Naive thymus-derived CD4-positive, alpha-beta T cell (primary cell): ENCODE results near the gene DRICH1. TPM values are rescaled to one million over a fixed set of nuclear protein-coding genes. Genes with fewer than 3 reads are reported as not detected.
"Not testable (repeated sequence)": the region's sequence is repeated elsewhere in the genome, so short reads cannot be mapped to it uniquely, and the experiment has no call there.

Experiments used
- ATAC-seq: fragments of 150-1000 bp; cut with Tn5 transposase; 2 replicates; pipeline ENCODE4 v1.10.0; 2021; ENCODE audit warnings: mild to moderate bottlenecking, moderate library complexity
- CTCF ChIA-PET: fragments of 350-600 bp; sonication (Branson Sonifier 250); formaldehyde crosslinking; loops from one replicate; lab custom pipeline; 2021; ENCODE audit warnings: antibody characterized with exemption; lab: Charles Lee
- POLR2A ChIA-PET: fragments of 350-600 bp; sonication (Branson Sonifier 250); formaldehyde crosslinking; loops from one replicate; lab custom pipeline; 2021; ENCODE audit warnings: antibody characterized with exemption, inconsistent platforms; lab: Charles Lee
- DNase-seq, 9 donors: peaks; one replicate each; pipeline versions ENCODE4 v3.0.0 to v3.0.0-alpha.2; 2020 to 2022; ENCODE audit warnings: mixed read lengths in 1 of 9
- H3K27ac ChIP-seq: one replicate; pipeline ENCODE4 v1.7.0; 2013; ENCODE audit warnings: mild to moderate bottlenecking, low read depth, low read length, moderate library complexity
- H3K27me3 ChIP-seq, 2 donors: one replicate each; pipeline ENCODE4 v1.7.0; 2013; ENCODE audit warnings: low read length in 2 of 2, mild to moderate bottlenecking in 2 of 2, moderate library complexity in 2 of 2; ENCODE audit not compliant: control insufficient read depth in 2 of 2, insufficient read depth in 2 of 2
- H3K36me3 ChIP-seq, 3 experiments: 1 replicate in 2 of 3; 2 replicates in 1 of 3; pipeline ENCODE4 v1.7.0; 2013; ENCODE audit warnings: low read length in 3 of 3, mild to moderate bottlenecking in 3 of 3, moderate library complexity in 1 of 3; ENCODE audit not compliant: insufficient read depth in 3 of 3, control insufficient read depth in 2 of 3
- H3K4me1 ChIP-seq, 2 donors: one replicate each; pipeline ENCODE4 v1.7.0; 2013; ENCODE audit warnings: low read length in 2 of 2, mild to moderate bottlenecking in 2 of 2, moderate library complexity in 1 of 2; ENCODE audit not compliant: control insufficient read depth in 2 of 2, insufficient read depth in 2 of 2
- H3K4me3 ChIP-seq: 2 replicates; pipeline ENCODE4 v1.7.0; 2013; ENCODE audit warnings: mild to moderate bottlenecking, low read length
- H3K9me3 ChIP-seq, 3 experiments: 1 replicate in 2 of 3; 2 replicates in 1 of 3; pipeline ENCODE4 v1.7.0; 2013; ENCODE audit warnings: low read length in 3 of 3; ENCODE audit not compliant: control insufficient read depth in 2 of 3
- H3K27ac Mint-ChIP-seq, 9 donors: one replicate each; pipeline ENCODE4 v1.8.0; 2020 to 2022; ENCODE audit warnings: mixed read lengths in 9 of 9, mild to moderate bottlenecking in 8 of 9, moderate library complexity in 5 of 9, inconsistent platforms in 2 of 9
- H3K27me3 Mint-ChIP-seq, 5 donors: one replicate each; pipeline ENCODE4 v1.8.0; 2021 to 2022; ENCODE audit warnings: mixed read lengths in 5 of 5, mild to moderate bottlenecking in 1 of 5
- H3K36me3 Mint-ChIP-seq, 5 donors: one replicate each; pipeline ENCODE4 v1.8.0; 2020 to 2022; ENCODE audit warnings: mixed read lengths in 5 of 5, mild to moderate bottlenecking in 3 of 5, inconsistent platforms in 1 of 5
- H3K4me1 Mint-ChIP-seq, 7 donors: one replicate each; pipeline ENCODE4 v1.8.0; 2020 to 2022; ENCODE audit warnings: mixed read lengths in 7 of 7, mild to moderate bottlenecking in 3 of 7, inconsistent platforms in 1 of 7
- H3K4me3 Mint-ChIP-seq, 10 donors: one replicate each; pipeline ENCODE4 v1.8.0; 2020 to 2022; ENCODE audit warnings: mild to moderate bottlenecking in 10 of 10, mixed read lengths in 10 of 10, moderate library complexity in 6 of 10, inconsistent platforms in 2 of 10
- H3K9me3 Mint-ChIP-seq, 11 donors: one replicate each; pipeline ENCODE4 v1.8.0; 2020 to 2022; ENCODE audit warnings: mixed read lengths in 11 of 11, mild to moderate bottlenecking in 4 of 11, inconsistent platforms in 1 of 11, moderate library complexity in 1 of 11
- intact Hi-C, 2 donors: fragments of 100-400 bp; cut with micrococcal nuclease; formaldehyde crosslinking; loops; one replicate each; pipeline ENCODE4 v1.15.1; 2023
- polyA plus RNA-seq, 2 donors: library from polyadenylated mRNA; unstranded; fragments of 300-500 nt; fragmentation: Illumina TruSeq; gene quantifications; one replicate each; pipeline ENCODE4 v1.2.3, GENCODE V29; 2021
- total RNA-seq, 6 experiments: library from RNA in 5 of 6; stranded (reverse) in 5 of 6; gene quantifications; 1 replicate in 5 of 6; 2 replicates in 1 of 6; pipeline ENCODE4 v1.2.3 and lab custom pipeline; 2021 to 2026

DRICH1 gene
- total and polyA plus RNA-seq, 7 experiments from 2014 or later: 0.58 to 3.7 (median 2.1) TPM; not detected in 2

GRCh38 chr22:23565915-23566704 is 66.0 kb downstream of the DRICH1 start:
- peak in 2 of 9 donors; percentile 5 to 22 for DNase-seq
- POLR2A ChIA-PET: no interaction called here
- H3K27me3 Mint-ChIP-seq: peaks cover 22 to 46% (median 32%) of the 10 kb centered on the region in 5 donors
- H3K36me3 Mint-ChIP-seq: no peaks in the 10 kb centered on the region
- Histone ChIP-seq H3K4me3 (peak overlapping the region; percentile 50), H3K36me3 (no peaks in the 10 kb centered on the region), H3K27me3 (peaks cover 0 to 6% of the 10 kb centered on the region in 2 donors), H3K4me1 (peaks cover 0 to 5% of the 10 kb centered on the region in 2 donors), H3K27ac (no peak overlapping the region), H3K9me3 (no peaks in the 10 kb centered on the region)
- CTCF ChIA-PET: no interaction called here
- H3K4me3 Mint-ChIP-seq: peak overlapping the region; percentile 66 to 89 (median 86)
- peak overlapping the region in 1 of 9 donors; percentile 34 for H3K27ac Mint-ChIP-seq
- H3K4me1 Mint-ChIP-seq: peaks cover 5 to 11% (median 7%) of the 10 kb centered on the region in 7 donors
- intact Hi-C loops: no loop called here
- ATAC-seq: no peak
- H3K9me3 Mint-ChIP-seq: no peaks in the 10 kb centered on the region

GRCh38 chr22:23565305-23565914 is 66.7 kb downstream of the DRICH1 start:
- Mint-ChIP-seq H3K27me3 (peaks cover 22 to 46% (median 32%) of the 10 kb centered on the region in 5 donors), H3K27ac (peak overlapping the region in 2 of 9 donors; percentile 34 to 53), H3K4me1 (peaks cover 5 to 11% (median 7%) of the 10 kb centered on the region in 7 donors), H3K4me3 (peak overlapping the region; percentile 66 to 89 (median 86)), H3K9me3 (no peaks in the 10 kb centered on the region), H3K36me3 (no peaks in the 10 kb centered on the region)
- Histone ChIP-seq H3K36me3 (no peaks in the 10 kb centered on the region), H3K27ac (no peak overlapping the region), H3K9me3 (no peaks in the 10 kb centered on the region), H3K4me3 (peak overlapping the region; percentile 50), H3K4me1 (peaks cover 0 to 5% of the 10 kb centered on the region in 2 donors), H3K27me3 (peaks cover 0 to 6% of the 10 kb centered on the region in 2 donors)
- DNase-seq (peak in 4 of 9 donors; percentile 5 to 20 (median 8)), ATAC-seq (peak; percentile 44)
- CTCF ChIA-PET: no interaction called here
- intact Hi-C loops: no loop called here
- POLR2A ChIA-PET: no interaction called here

- H3K9me3 ChIP-seq: no peaks in the 10 kb centered on the region
- no peak overlapping the region for H3K4me3 ChIP-seq
- H3K27ac Mint-ChIP-seq: no peak overlapping the region
- CTCF ChIA-PET: no interaction called here
- H3K36me3 Mint-ChIP-seq: no peaks in the 10 kb centered on the region
- peak in 1 of 9 donors; percentile 11 for DNase-seq
- no peak for ATAC-seq
- POLR2A ChIA-PET: no interaction called here
- H3K4me1 ChIP-seq: peaks cover 0 to 5% of the 10 kb centered on the region in 2 donors
- peaks cover 22 to 46% (median 32%) of the 10 kb centered on the region in 5 donors for H3K27me3 Mint-ChIP-seq
- H3K27ac ChIP-seq: no peak overlapping the region
- H3K27me3 ChIP-seq: peaks cover 0 to 6% of the 10 kb centered on the region in 2 donors
- intact Hi-C loops: no loop called here
- H3K4me1 Mint-ChIP-seq: peaks cover 5 to 11% (median 7%) of the 10 kb centered on the region in 7 donors
- H3K4me3 Mint-ChIP-seq: no peak overlapping the region
- no peaks in the 10 kb centered on the region for H3K9me3 Mint-ChIP-seq
- no peaks in the 10 kb centered on the region for H3K36me3 ChIP-seq
Observed at GRCh38 chr22:23564276-23564675, 67.8 kb downstream of the DRICH1 start.

GRCh38 chr22:23563111-23563510 is 69.0 kb downstream of the DRICH1 start:
- Histone ChIP-seq H3K4me1 (peaks cover 0 to 5% of the 10 kb centered on the region in 2 donors), H3K9me3 (no peaks in the 10 kb centered on the region), H3K4me3 (no peak overlapping the region), H3K27ac (no peak overlapping the region), H3K27me3 (peaks cover 0 to 6% of the 10 kb centered on the region in 2 donors), H3K36me3 (no peaks in the 10 kb centered on the region)
- DNase-seq: peak in 1 of 9 donors; percentile 13
- ATAC-seq: no peak
- Mint-ChIP-seq H3K27ac (no peak overlapping the region), H3K4me3 (no peak overlapping the region), H3K4me1 (peaks cover 5 to 11% (median 7%) of the 10 kb centered on the region in 7 donors), H3K27me3 (peaks cover 22 to 41% (median 32%) of the 10 kb centered on the region in 5 donors), H3K9me3 (no peaks in the 10 kb centered on the region), H3K36me3 (no peaks in the 10 kb centered on the region)
- intact Hi-C loops: no loop called here
- ChIA-PET CTCF (no interaction called here), POLR2A (no interaction called here)

GRCh38 chr22:23562186-23562585 is 69.9 kb downstream of the DRICH1 start:
- ATAC-seq (no peak), DNase-seq (peak in 1 of 9 donors; percentile 6)
- ChIA-PET CTCF (no interaction called here), POLR2A (no interaction called here)
- Histone ChIP-seq H3K27ac (no peak overlapping the region), H3K36me3 (no peaks in the 10 kb centered on the region), H3K9me3 (no peaks in the 10 kb centered on the region), H3K4me3 (no peak overlapping the region), H3K4me1 (peaks cover 0 to 5% of the 10 kb centered on the region in 2 donors), H3K27me3 (peaks cover 0 to 6% of the 10 kb centered on the region in 2 donors)
- intact Hi-C loops: no loop called here
- H3K4me1 Mint-ChIP-seq: peaks cover 5 to 11% (median 7%) of the 10 kb centered on the region in 7 donors
- H3K27ac Mint-ChIP-seq: no peak overlapping the region
- H3K4me3 Mint-ChIP-seq: no peak overlapping the region
- peaks cover 17 to 36% (median 25%) of the 10 kb centered on the region in 5 donors for H3K27me3 Mint-ChIP-seq
- no peaks in the 10 kb centered on the region for H3K9me3 Mint-ChIP-seq
- no peaks in the 10 kb centered on the region for H3K36me3 Mint-ChIP-seq

GRCh38 chr22:23561025-23561510 is 71.1 kb downstream of the DRICH1 start:
- H3K36me3 Mint-ChIP-seq, H3K4me3 ChIP-seq, intact Hi-C loops, H3K9me3 Mint-ChIP-seq, H3K36me3 ChIP-seq, ATAC-seq, H3K27ac Mint-ChIP-seq, H3K4me1 Mint-ChIP-seq, H3K27me3 ChIP-seq, H3K9me3 ChIP-seq, H3K4me3 Mint-ChIP-seq, H3K27ac ChIP-seq, CTCF ChIA-PET, POLR2A ChIA-PET, H3K4me1 ChIP-seq: not testable (repeated sequence)
- peaks cover 14 to 36% (median 24%) of the 10 kb centered on the region in 5 donors for H3K27me3 Mint-ChIP-seq
- DNase-seq: peak in 1 of 9 donors; percentile 10
